22Rv1 (cell line): ENCODE data around the gene CCR7.

ENCODE experiments used
- CTCF ChIP-seq: fragments of 450-650 bp; IDR thresholded peaks from 2 replicates; pipeline ENCODE4 v1.5.1; 2017; ENCODE audit warnings: mild to moderate bottlenecking
- ZFX ChIP-seq: fragments of 450-650 bp; IDR thresholded peaks from 2 replicates; pipeline ENCODE4 v1.6.1; 2017; ENCODE audit warnings: antibody characterized with exemption, borderline replicate concordance

GRCh38 chr17:40515491-40516041, 49.7 kb downstream of the CCR7 start:
- TF ChIP-seq CTCF (no peak), ZFX (no peak)
